ENCODE results near the gene RAD9A.

The RAD9A gene

DNA sequence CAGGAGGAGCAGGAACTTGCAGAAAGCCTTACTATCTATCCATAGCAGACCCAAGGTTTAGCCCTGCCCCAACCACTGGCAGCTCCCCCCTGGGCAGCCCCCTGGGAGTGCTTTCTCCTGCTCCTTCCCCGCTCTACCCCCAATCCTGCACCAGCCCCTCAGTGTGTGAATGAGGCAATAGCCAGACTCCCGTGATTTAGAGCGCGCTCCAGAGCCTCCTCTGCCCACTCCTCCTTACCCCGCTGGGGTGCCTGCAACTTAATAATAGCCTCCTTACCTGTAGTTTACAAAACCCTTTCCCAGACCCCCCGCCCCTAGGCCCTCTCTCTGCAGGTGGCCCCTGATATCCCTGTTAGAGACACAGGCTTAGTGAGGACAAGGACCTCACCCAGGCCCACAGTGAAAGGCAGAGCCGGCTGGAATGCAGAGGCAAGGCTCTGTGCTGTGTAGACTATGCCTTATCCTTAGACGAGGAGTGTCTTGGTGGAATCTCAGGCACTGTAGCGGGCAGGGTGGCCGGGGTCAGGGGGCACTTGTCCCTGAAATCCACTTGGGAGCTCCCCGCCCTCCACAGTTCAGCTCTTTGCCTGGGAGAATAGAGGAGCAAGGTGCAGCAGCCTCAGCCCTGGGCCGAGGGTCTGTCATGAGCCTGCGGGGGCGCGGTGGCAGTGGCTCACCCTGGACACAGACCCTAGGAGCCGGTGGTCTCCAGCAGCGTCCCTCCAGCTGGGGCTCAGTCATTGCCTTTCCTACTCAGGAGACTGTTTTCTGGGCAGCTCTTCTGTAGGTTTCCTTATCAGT lies 19.4 kb downstream of the RAD9A start:
- H3K27ac ChIP-seq (ENCODE audit: low read depth, low read length, poor library complexity, severe bottlenecking) = no peak overlapping the region

DNA sequence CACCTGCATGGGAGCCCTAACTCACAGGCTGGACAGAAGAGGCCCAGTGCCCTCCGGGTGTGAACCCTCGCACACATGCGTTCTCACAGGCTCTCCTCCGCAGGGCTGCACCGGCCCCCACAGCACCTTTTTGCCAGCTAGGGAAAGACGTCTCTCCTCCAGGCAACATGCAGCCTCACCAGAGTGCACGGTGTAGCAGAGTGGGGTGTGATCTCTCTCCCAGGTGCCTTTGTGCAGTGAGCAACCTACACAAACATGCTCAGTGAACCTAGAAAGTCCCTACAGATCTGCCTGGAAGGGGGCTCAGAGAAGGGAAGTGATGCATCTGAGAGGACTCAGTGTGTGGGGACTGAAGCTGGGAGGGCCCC lies 20.0 kb downstream of the RAD9A start:
- Histone ChIP-seq H3K36me3 (ENCODE audit: insufficient read depth, low read length) (peaks cover 14% of the 10 kb centered on the region; the same call in 1 of the 2 replicates), H3K4me3 (ENCODE audit: low read depth, low read length, poor library complexity, severe bottlenecking) (no peak overlapping the region), H3K79me2 (ENCODE audit: insufficient read depth, low read length) (no peaks in the 10 kb centered on the region), H3K27ac (ENCODE audit: low read depth, low read length, poor library complexity, severe bottlenecking) (no peak overlapping the region), H3F3A (ENCODE audit: insufficient read depth, low read length) (no peaks in the 10 kb centered on the region), H3K4me1 (ENCODE audit: insufficient read depth, low read length, severe bottlenecking) (peaks cover 71% of the 10 kb centered on the region), H3K4me2 (ENCODE audit: low read length) (no peak overlapping the region; the same call in 1 of the 2 replicates), H3K9me2 (ENCODE audit: low read depth, low read length) (no peaks in the 10 kb centered on the region), H4K20me1 (ENCODE audit: insufficient read depth, low read length) (no peaks in the 10 kb centered on the region), H3K27me3 (ENCODE audit: insufficient read depth, low read length) (peaks cover 3% of the 10 kb centered on the region; the same call in 1 of the 2 replicates), H3K9me3 (ENCODE audit: low read length) (no peaks in the 10 kb centered on the region), H2AFZ (ENCODE audit: low read length) (no peak overlapping the region), H3K9ac (ENCODE audit: low read length) (no peak overlapping the region; the same call in 1 of the 2 replicates)
- TF ChIP-seq CTCF (IDR thresholded peaks at IDR 0.05; ENCODE audit: low read length) (no peak), EZH2 (IDR thresholded peaks at IDR 0.05; ENCODE audit: borderline replicate concordance, low read length) (no peak)

More for the DNA sequence above, 19.4 kb downstream of the RAD9A start:
- H3K9me3 ChIP-seq (ENCODE audit: low read length) = no peaks in the 10 kb centered on the region
- H3K4me2 ChIP-seq (ENCODE audit: low read length) = no peak overlapping the region; the same call in 1 of the 2 replicates
- no peaks in the 10 kb centered on the region for H3K9me2 ChIP-seq (ENCODE audit: low read depth, low read length)
- H4K20me1 ChIP-seq (ENCODE audit: insufficient read depth, low read length) = no peaks in the 10 kb centered on the region
- H2AFZ ChIP-seq (ENCODE audit: low read length) = no peak overlapping the region
- no peak overlapping the region; the same call in 1 of the 2 replicates for H3K9ac ChIP-seq (ENCODE audit: low read length)
- H3F3A ChIP-seq (ENCODE audit: insufficient read depth, low read length) = no peaks in the 10 kb centered on the region
- no peak overlapping the region for H3K4me3 ChIP-seq (ENCODE audit: low read depth, low read length, poor library complexity, severe bottlenecking)
- H3K36me3 ChIP-seq (ENCODE audit: insufficient read depth, low read length) = peaks cover 17% of the 10 kb centered on the region; the same call in 1 of the 2 replicates
- H3K27me3 ChIP-seq (ENCODE audit: insufficient read depth, low read length) = peaks cover 3% of the 10 kb centered on the region; the same call in 1 of the 2 replicates
- H3K4me1 ChIP-seq (ENCODE audit: insufficient read depth, low read length, severe bottlenecking) = peaks cover 71% of the 10 kb centered on the region
- H3K79me2 ChIP-seq (ENCODE audit: insufficient read depth, low read length) = no peaks in the 10 kb centered on the region
- no peak for TF ChIP-seq EZH2 (IDR thresholded peaks at IDR 0.05; ENCODE audit: borderline replicate concordance, low read length)
- TF ChIP-seq CTCF (IDR thresholded peaks at IDR 0.05; ENCODE audit: low read length) = no peak

DNA sequence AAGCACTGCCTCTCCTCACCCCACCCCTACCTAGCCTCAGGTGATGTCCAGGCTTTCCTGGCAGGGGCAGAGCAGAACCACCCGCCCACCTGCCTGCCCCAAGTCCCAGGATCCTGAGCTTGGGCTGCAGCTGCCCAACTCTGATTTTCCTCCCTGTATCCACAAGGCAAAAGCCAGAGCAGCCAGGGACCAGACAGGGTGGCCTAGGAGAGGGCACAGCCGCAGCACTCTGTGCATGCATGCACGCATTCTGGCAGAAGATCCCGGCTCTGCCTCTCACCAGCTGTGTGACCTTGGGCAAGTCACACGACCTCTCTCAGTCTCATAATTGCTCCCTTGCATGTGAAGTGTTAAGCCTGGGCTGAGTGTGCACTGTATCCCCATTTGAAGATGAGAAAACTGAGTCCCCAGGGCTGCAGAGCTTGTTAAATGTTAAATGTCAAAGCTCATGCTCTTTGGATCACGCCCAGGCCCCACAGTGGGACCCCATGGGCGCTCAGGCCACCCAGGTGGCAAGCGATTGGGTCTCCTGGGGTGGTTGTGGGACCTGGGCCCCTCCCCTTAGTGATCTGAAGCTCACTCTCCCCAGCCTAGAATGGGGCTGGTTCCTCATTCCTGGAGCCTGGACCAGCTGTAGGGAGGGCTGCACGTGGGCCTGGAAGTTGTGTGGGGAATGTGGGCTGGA lies 20.9 kb downstream of the RAD9A start:
- Histone ChIP-seq H4K20me1 (ENCODE audit: insufficient read depth, low read length) (no peaks in the 10 kb centered on the region), H3K27ac (ENCODE audit: low read depth, low read length, poor library complexity, severe bottlenecking) (no peak overlapping the region), H3K9ac (ENCODE audit: low read length) (no peak overlapping the region), H3K4me1 (ENCODE audit: insufficient read depth, low read length, severe bottlenecking) (peaks cover 69% of the 10 kb centered on the region), H2AFZ (ENCODE audit: low read length) (no peak overlapping the region), H3K4me3 (ENCODE audit: low read depth, low read length, poor library complexity, severe bottlenecking) (no peak overlapping the region), H3K36me3 (ENCODE audit: insufficient read depth, low read length) (peaks cover 14% of the 10 kb centered on the region; the same call in 1 of the 2 replicates), H3K79me2 (ENCODE audit: insufficient read depth, low read length) (no peaks in the 10 kb centered on the region), H3F3A (ENCODE audit: insufficient read depth, low read length) (no peaks in the 10 kb centered on the region), H3K27me3 (ENCODE audit: insufficient read depth, low read length) (peaks cover 3% of the 10 kb centered on the region; the same call in 1 of the 2 replicates), H3K9me2 (ENCODE audit: low read depth, low read length) (no peaks in the 10 kb centered on the region), H3K4me2 (ENCODE audit: low read length) (no peak overlapping the region), H3K9me3 (ENCODE audit: low read length) (no peaks in the 10 kb centered on the region)
- no peak for TF ChIP-seq EZH2 (IDR thresholded peaks at IDR 0.05; ENCODE audit: borderline replicate concordance, low read length)

All from OCI-LY1 (cell line).